Measurements from ENCODE around the gene CTBP2. TPM values are rescaled to one million over a fixed set of nuclear protein-coding genes. Genes with fewer than 3 reads are reported as not detected.
A peak's percentile ranks its signal among the peaks of the same experiment; 100 is the strongest.

The CTBP2 gene
- total and polyA plus RNA-seq, 8 donors, result 21.4 to 60.8 (median 31.1) TPM

DNA sequence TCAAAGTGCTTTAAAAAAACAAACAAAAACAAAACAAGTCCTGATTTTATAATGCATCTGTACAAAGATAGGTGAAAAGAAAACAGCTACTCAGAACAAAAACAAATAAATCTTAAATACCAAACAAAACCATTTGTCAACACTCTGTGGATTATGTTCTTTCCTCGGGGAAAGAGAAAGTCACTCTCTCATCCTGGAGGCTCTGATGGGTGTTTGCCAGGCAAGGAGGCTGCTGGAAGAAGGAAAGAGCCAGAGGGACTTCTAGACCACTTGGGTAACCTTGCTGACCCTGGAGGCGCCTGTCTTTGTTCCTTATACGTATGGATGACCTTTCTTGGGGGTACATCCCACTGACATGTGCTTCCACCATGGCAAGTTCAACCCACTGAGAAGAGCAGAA, 125.7 kb downstream of the CTBP2 start:
- intact Hi-C loops (cut with DNase I), result no loop called here
- FAIRE-seq, result no peak
- Histone ChIP-seq H3K4me1 (peaks cover 47 to 56% (median 51%) of the 10 kb centered on the region in 3 donors), H3K9me3 (no peaks in the 10 kb centered on the region), H3K27me3 (no peaks in the 10 kb centered on the region), H3K4me3 (no peak overlapping the region), H3K27ac (no peak overlapping the region), H3K36me3 (no peaks in the 10 kb centered on the region)
- DNase-seq, result peak in 1 of 6 donors; percentile 4
- no peak for ATAC-seq
- 60 to 65% methylated on average over 3 of the region's 3 CpGs for WGBS, 2 donors
- TF ChIP-seq CTCF (IDR thresholded peaks at IDR 0.05), result no peak

GRCh38 chr10:125033146-125033924, 127.0 kb downstream of the CTBP2 start:
- FAIRE-seq, result no peak
- H3K4me1 ChIP-seq, result peaks cover 37 to 54% (median 45%) of the 10 kb centered on the region in 3 donors
- H3K36me3 ChIP-seq, result no peaks in the 10 kb centered on the region
- intact Hi-C loops (cut with DNase I), result no loop called here
- H3K27ac ChIP-seq, result no peak overlapping the region
- TF ChIP-seq CTCF (IDR thresholded peaks at IDR 0.05), result no peak
- H3K9me3 ChIP-seq, result no peaks in the 10 kb centered on the region
- no peak overlapping the region for H3K4me3 ChIP-seq
- no peaks in the 10 kb centered on the region for H3K27me3 ChIP-seq
- peak in 2 of 6 donors; percentile 5 to 34 for DNase-seq
- WGBS, 2 donors, result 90 to 91% methylated on average over 27 of the region's 27 CpGs
- ATAC-seq, result no peak

GRCh38 chr10:125032474-125033020, 127.8 kb downstream of the CTBP2 start:
- no peak for FAIRE-seq
- H3K4me1 ChIP-seq, result peaks cover 32 to 46% (median 40%) of the 10 kb centered on the region in 3 donors
- WGBS, 2 donors, result 87% methylated on average over 15 of the region's 15 CpGs

GRCh38 chr10:125030567-125031197, 129.7 kb downstream of the CTBP2 start:
- no peak for TF ChIP-seq CTCF (IDR thresholded peaks at IDR 0.05)
- intact Hi-C loops (cut with DNase I), result no loop called here
- no peaks in the 10 kb centered on the region for H3K9me3 ChIP-seq
- peaks cover 0 to 8% (median 0%) of the 10 kb centered on the region in 3 donors for H3K36me3 ChIP-seq
- WGBS, 2 donors, result 64 to 69% methylated on average over 10 of the region's 10 CpGs
- peaks cover 24 to 30% (median 24%) of the 10 kb centered on the region in 3 donors for H3K4me1 ChIP-seq
- ATAC-seq (peak; percentile 49 to 65 (median 64)), DNase-seq (peak; percentile 67 to 88 (median 74)), FAIRE-seq (no peak)
- H3K27ac ChIP-seq, result peak overlapping the region; percentile 1 to 62 (median 28)
- H3K27me3 ChIP-seq, result no peaks in the 10 kb centered on the region
- no peak overlapping the region for H3K4me3 ChIP-seq

More at GRCh38 chr10:125032474-125033020, 127.8 kb downstream of the CTBP2 start:
- Histone ChIP-seq H3K4me3 (no peak overlapping the region), H3K27ac (no peak overlapping the region), H3K9me3 (no peaks in the 10 kb centered on the region), H3K27me3 (no peaks in the 10 kb centered on the region), H3K36me3 (no peaks in the 10 kb centered on the region)
- no peak for TF ChIP-seq CTCF (IDR thresholded peaks at IDR 0.05)
- no peak for ATAC-seq
- intact Hi-C loops (cut with DNase I), result no loop called here
- peak in 1 of 6 donors; percentile 9 for DNase-seq
